IPS DF 4.7 (cell line): ENCODE data around the gene SEMA3C.

Source experiments
- DNase-seq: peaks from one replicate; pipeline ENCODE4 v3.0.0-alpha.2; 2013; ENCODE audit warnings: low spot score; ENCODE audit errors: extremely low read depth

The SEMA3C gene

GRCh38 chr7:80918909-80919721 lies at the start of gene SEMA3C:
SEMA3C (minus strand) TSS chr7:80919051; CDS start chr7:80916781, 2,270 bp downstream.
- no peak for DNase-seq

- no peak for DNase-seq
Observed at GRCh38 chr7:80968606-80969005, 49.8 kb upstream of the SEMA3C start.

GRCh38 chr7:80967917-80968297 lies 49.1 kb upstream of the SEMA3C start:
- DNase-seq, result no peak

GRCh38 chr7:80967071-80967916 lies 48.4 kb upstream of the SEMA3C start:
- no peak for DNase-seq

GRCh38 chr7:80960244-80960795 lies 41.5 kb upstream of the SEMA3C start:
- DNase-seq, result no peak

- no peak for DNase-seq
Observed at GRCh38 chr7:80957226-80957777, 38.5 kb upstream of the SEMA3C start.

- DNase-seq, result no peak
Observed at GRCh38 chr7:80954191-80954590, 35.3 kb upstream of the SEMA3C start.

- no peak for DNase-seq
Observed at GRCh38 chr7:80950550-80950967, 31.7 kb upstream of the SEMA3C start.

GRCh38 chr7:80949449-80949848 lies 30.6 kb upstream of the SEMA3C start:
- DNase-seq, result no peak

GRCh38 chr7:80946858-80947257 lies 28.0 kb upstream of the SEMA3C start:
- no peak for DNase-seq

GRCh38 chr7:80945976-80946375 lies 27.1 kb upstream of the SEMA3C start:
- no peak for DNase-seq

- no peak for DNase-seq
Observed at GRCh38 chr7:80943342-80943741, 24.5 kb upstream of the SEMA3C start.

GRCh38 chr7:80942261-80943041 lies 23.6 kb upstream of the SEMA3C start:
- DNase-seq, result no peak

GRCh38 chr7:80941208-80941758 lies 22.4 kb upstream of the SEMA3C start:
- no peak for DNase-seq

GRCh38 chr7:80940539-80941207 lies 21.8 kb upstream of the SEMA3C start:
- DNase-seq, result no peak

GRCh38 chr7:80937336-80937735 lies 18.5 kb upstream of the SEMA3C start:
- DNase-seq, result no peak

- DNase-seq, result no peak
Observed at GRCh38 chr7:80935991-80936780, 17.3 kb upstream of the SEMA3C start.

- DNase-seq, result no peak
Observed at GRCh38 chr7:80934321-80934720, 15.5 kb upstream of the SEMA3C start.

- no peak for DNase-seq
Observed at GRCh38 chr7:80932536-80932935, 13.7 kb upstream of the SEMA3C start.
